ENCODE data around the gene HSD17B12.

DNA sequence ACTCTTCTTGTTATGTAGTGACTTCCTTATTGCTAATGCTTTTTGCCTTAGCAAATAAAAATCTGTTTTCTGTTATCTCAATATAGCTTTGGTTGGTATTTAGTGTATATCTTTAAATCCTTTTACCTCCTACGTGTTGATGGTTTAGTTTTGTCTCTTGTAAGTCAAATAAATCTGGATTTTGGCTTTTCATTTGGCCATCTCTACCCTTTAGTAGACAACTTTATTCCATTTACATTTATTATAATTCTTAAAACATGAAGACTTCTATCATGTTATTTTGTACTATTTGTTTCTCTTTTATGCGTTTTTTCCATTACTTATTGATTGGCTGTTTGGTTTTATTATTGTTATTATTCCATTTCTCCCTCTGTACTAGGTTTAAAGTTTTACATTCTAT, 180.6 kb downstream of the HSD17B12 start:
- TF ChIP-seq, protein P1, sequence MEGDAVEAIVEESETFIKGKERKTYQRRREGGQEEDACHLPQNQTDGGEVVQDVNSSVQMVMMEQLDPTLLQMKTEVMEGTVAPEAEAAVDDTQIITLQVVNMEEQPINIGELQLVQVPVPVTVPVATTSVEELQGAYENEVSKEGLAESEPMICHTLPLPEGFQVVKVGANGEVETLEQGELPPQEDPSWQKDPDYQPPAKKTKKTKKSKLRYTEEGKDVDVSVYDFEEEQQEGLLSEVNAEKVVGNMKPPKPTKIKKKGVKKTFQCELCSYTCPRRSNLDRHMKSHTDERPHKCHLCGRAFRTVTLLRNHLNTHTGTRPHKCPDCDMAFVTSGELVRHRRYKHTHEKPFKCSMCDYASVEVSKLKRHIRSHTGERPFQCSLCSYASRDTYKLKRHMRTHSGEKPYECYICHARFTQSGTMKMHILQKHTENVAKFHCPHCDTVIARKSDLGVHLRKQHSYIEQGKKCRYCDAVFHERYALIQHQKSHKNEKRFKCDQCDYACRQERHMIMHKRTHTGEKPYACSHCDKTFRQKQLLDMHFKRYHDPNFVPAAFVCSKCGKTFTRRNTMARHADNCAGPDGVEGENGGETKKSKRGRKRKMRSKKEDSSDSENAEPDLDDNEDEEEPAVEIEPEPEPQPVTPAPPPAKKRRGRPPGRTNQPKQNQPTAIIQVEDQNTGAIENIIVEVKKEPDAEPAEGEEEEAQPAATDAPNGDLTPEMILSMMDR (IDR thresholded peaks at IDR 0.05), result no peak
- TF ChIP-seq POLR2A (IDR thresholded peaks at IDR 0.05) (no peak), POLR2AphosphoS5 (IDR thresholded peaks at IDR 0.05) (no peak), EP300 (IDR thresholded peaks at IDR 0.05) (no peak)

All from gastroesophageal sphincter (tissue), 3 donors.